Neural progenitor cell (in vitro differentiated cells): ENCODE data around the gene RALGAPA1. TPM values are rescaled to one million over a fixed set of nuclear protein-coding genes. Genes with fewer than 3 reads are reported as not detected.

Experiments used
- DNase-seq: peaks from one replicate; pipeline ENCODE4 v3.0.0-alpha.2; 2016; ENCODE audit warnings: low spot score
- H2AFZ ChIP-seq: fragments of 200-600 bp; sonication (generic); replicated peaks from 2 replicates; pipeline ENCODE4 v1.6.1; 2016; ENCODE audit warnings: antibody characterized with exemption
- H3F3A ChIP-seq: fragments of 200-600 bp; sonication (generic); 2 replicates; pipeline ENCODE4 v1.6.1; 2016; ENCODE audit warnings: antibody characterized with exemption, low read depth
- H3K27ac ChIP-seq: fragments of 200-600 bp; sonication (generic); 2 replicates; pipeline ENCODE4 v1.5.1; 2016; ENCODE audit warnings: mild to moderate bottlenecking
- H3K27me3 ChIP-seq: fragments of 200-600 bp; sonication (generic); 2 replicates; pipeline ENCODE4 v1.6.1; 2016; ENCODE audit warnings: mild to moderate bottlenecking, moderate library complexity
- H3K36me3 ChIP-seq: fragments of 200-600 bp; sonication (generic); 2 replicates; pipeline ENCODE4 v1.5.1; 2016
- H3K4me1 ChIP-seq: fragments of 200-600 bp; sonication (generic); 2 replicates; pipeline ENCODE4 v1.6.1; 2016; ENCODE audit warnings: mixed run types
- H3K4me2 ChIP-seq: fragments of 200-600 bp; sonication (generic); 2 replicates; pipeline ENCODE4 v1.6.1; 2016
- H3K4me3 ChIP-seq: fragments of 200-600 bp; sonication (generic); 2 replicates; pipeline ENCODE4 v1.5.1; 2016
- H3K79me2 ChIP-seq: fragments of 200-600 bp; sonication (generic); 2 replicates; pipeline ENCODE4 v1.6.1; 2016; ENCODE audit warnings: low read depth
- H3K9ac ChIP-seq: fragments of 200-600 bp; sonication (generic); 2 replicates; pipeline ENCODE4 v1.6.1; 2016
- H3K9me3 ChIP-seq: fragments of 200-600 bp; sonication (generic); 2 replicates; pipeline ENCODE4 v1.5.1; 2016; ENCODE audit warnings: low read depth
- H4K20me1 ChIP-seq: fragments of 200-600 bp; sonication (generic); 2 replicates; pipeline ENCODE4 v1.6.1; 2016; ENCODE audit warnings: low read depth
- H3K27ac Mint-ChIP-seq: 3 replicates; pipeline ENCODE4 v1.8.0; 2021; ENCODE audit warnings: mixed read lengths
- H3K27me3 Mint-ChIP-seq: 2 replicates; pipeline ENCODE4 v1.8.0; 2022; ENCODE audit warnings: low read depth, mild to moderate bottlenecking, inconsistent platforms, moderate library complexity, mixed read lengths; ENCODE audit not compliant: insufficient read depth
- H3K36me3 Mint-ChIP-seq: 3 replicates; pipeline ENCODE4 v1.8.0; 2021; ENCODE audit warnings: mixed read lengths
- H3K4me1 Mint-ChIP-seq: 3 replicates; pipeline ENCODE4 v1.8.0; 2021; ENCODE audit warnings: mixed read lengths
- H3K4me3 Mint-ChIP-seq: 3 replicates; pipeline ENCODE4 v1.8.0; 2021; ENCODE audit warnings: mild to moderate bottlenecking, moderate library complexity, mixed read lengths
- H3K9me3 Mint-ChIP-seq: 3 replicates; pipeline ENCODE4 v1.8.0; 2020; ENCODE audit warnings: mixed read lengths
- CTCF ChIP-seq: fragments of 200-600 bp; sonication (generic); IDR thresholded peaks from 2 replicates; pipeline ENCODE4 v1.5.1; 2017; ENCODE audit warnings: antibody characterized with exemption, mild to moderate bottlenecking
- EZH2 ChIP-seq: fragments of 200-600 bp; sonication (generic); IDR thresholded peaks from 2 replicates; pipeline ENCODE4 v1.6.1; 2017; ENCODE audit warnings: antibody characterized with exemption, mild to moderate bottlenecking, moderate library complexity
- EZH2phosphoT487 ChIP-seq: fragments of 200-600 bp; sonication (generic); IDR thresholded peaks from 2 replicates; pipeline ENCODE4 v1.6.1; 2017; ENCODE audit warnings: antibody characterized with exemption
- total RNA-seq: library from RNA; depleted of rRNA; stranded (reverse); fragments of >200 nt; gene quantifications from 2 replicates; pipeline ENCODE4 v1.2.3, GENCODE V29; 2015; ENCODE audit warnings: low replicate concordance

Gene RALGAPA1
- total RNA-seq, 1 donor from 2014 or later = 31.7 TPM

- TF ChIP-seq EZH2phosphoT487 (no peak), EZH2 (no peak), CTCF (no peak)
- no peak overlapping the region for H3K9ac ChIP-seq
- Mint-ChIP-seq H3K9me3 (no peaks in the 10 kb centered on the region), H3K36me3 (peaks cover 4% of the 10 kb centered on the region), H3K27me3 (no peaks in the 10 kb centered on the region), H3K4me3 (no peak overlapping the region), H3K4me1 (peaks cover 17% of the 10 kb centered on the region), H3K27ac (no peak overlapping the region)
- peaks cover 24% of the 10 kb centered on the region for H3F3A ChIP-seq
- H3K27me3 ChIP-seq = no peaks in the 10 kb centered on the region
- no peaks in the 10 kb centered on the region for H3K36me3 ChIP-seq
- H3K4me3 ChIP-seq = peak overlapping the region; percentile 78
- H4K20me1 ChIP-seq = peaks cover 11% of the 10 kb centered on the region
- no peak overlapping the region for H2AFZ ChIP-seq
- peaks cover 62% of the 10 kb centered on the region for H3K79me2 ChIP-seq
- H3K27ac ChIP-seq = no peak overlapping the region
- no peak for DNase-seq
- peak overlapping the region; percentile 92 for H3K4me2 ChIP-seq
- H3K9me3 ChIP-seq = no peaks in the 10 kb centered on the region
- H3K4me1 ChIP-seq = peaks cover 18% of the 10 kb centered on the region
Observed at GRCh38 chr14:35806006-35806907, 2.8 kb downstream of the RALGAPA1 start.

GRCh38 chr14:35797796-35798195, 11.3 kb downstream of the RALGAPA1 start:
- Histone ChIP-seq H3F3A (no peaks in the 10 kb centered on the region), H3K9ac (no peak overlapping the region), H4K20me1 (no peaks in the 10 kb centered on the region), H3K36me3 (no peaks in the 10 kb centered on the region), H3K79me2 (peaks cover 59% of the 10 kb centered on the region), H3K27me3 (no peaks in the 10 kb centered on the region), H3K27ac (no peak overlapping the region), H3K4me3 (no peak overlapping the region), H3K4me2 (no peak overlapping the region), H3K9me3 (no peaks in the 10 kb centered on the region), H2AFZ (no peak overlapping the region), H3K4me1 (no peaks in the 10 kb centered on the region)
- Mint-ChIP-seq H3K9me3 (peaks cover 2% of the 10 kb centered on the region), H3K4me3 (no peak overlapping the region), H3K4me1 (no peaks in the 10 kb centered on the region), H3K27me3 (no peaks in the 10 kb centered on the region), H3K36me3 (peaks cover 6% of the 10 kb centered on the region), H3K27ac (no peak overlapping the region)
- TF ChIP-seq EZH2phosphoT487 (no peak), CTCF (no peak), EZH2 (no peak)
- no peak for DNase-seq

GRCh38 chr14:35789651-35790050, 19.4 kb downstream of the RALGAPA1 start:
- Mint-ChIP-seq H3K4me3 (no peak overlapping the region), H3K9me3 (peaks cover 6% of the 10 kb centered on the region), H3K27me3 (no peaks in the 10 kb centered on the region), H3K36me3 (peaks cover 2% of the 10 kb centered on the region), H3K4me1 (no peaks in the 10 kb centered on the region), H3K27ac (no peak overlapping the region)
- no peak overlapping the region for H3K4me3 ChIP-seq
- DNase-seq = no peak
- no peaks in the 10 kb centered on the region for H3K27me3 ChIP-seq
- no peak overlapping the region for H3K9ac ChIP-seq
- no peaks in the 10 kb centered on the region for H3K9me3 ChIP-seq
- no peaks in the 10 kb centered on the region for H3F3A ChIP-seq
- peaks cover 6% of the 10 kb centered on the region for H3K79me2 ChIP-seq
- no peaks in the 10 kb centered on the region for H4K20me1 ChIP-seq
- H3K4me1 ChIP-seq = no peaks in the 10 kb centered on the region
- H3K4me2 ChIP-seq = no peak overlapping the region
- H2AFZ ChIP-seq = no peak overlapping the region
- H3K27ac ChIP-seq = no peak overlapping the region
- H3K36me3 ChIP-seq = no peaks in the 10 kb centered on the region
- TF ChIP-seq CTCF (no peak), EZH2phosphoT487 (no peak), EZH2 (no peak)
